ENCODE results near the gene SPOCD1.
A peak's percentile ranks its signal among the peaks of the same experiment; 100 is the strongest.

The SPOCD1 gene

DNA sequence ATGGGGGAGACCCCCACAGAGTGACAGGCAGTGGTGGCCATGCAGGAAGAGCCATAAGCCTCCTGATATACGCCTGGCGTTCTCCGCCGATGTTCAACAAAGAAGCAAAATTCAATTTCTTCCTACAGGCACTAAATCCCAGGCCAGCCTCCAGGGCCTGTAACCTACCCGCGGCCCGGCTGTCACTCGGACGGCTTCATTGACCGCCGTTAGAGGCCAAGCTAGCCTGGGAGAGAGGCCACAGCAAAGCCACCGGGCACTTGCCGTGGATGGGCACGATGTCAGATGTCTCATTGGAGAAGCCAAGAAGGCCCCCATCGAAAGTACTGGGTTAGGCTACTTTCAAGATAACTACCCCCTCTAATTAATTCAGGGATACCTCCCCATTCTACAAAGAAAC, 61.4 kb downstream of the SPOCD1 start:
- DNase-seq: no peak

GRCh38 chr1:31753707-31754349, 62.0 kb downstream of the SPOCD1 start:
- no peak for DNase-seq

DNA sequence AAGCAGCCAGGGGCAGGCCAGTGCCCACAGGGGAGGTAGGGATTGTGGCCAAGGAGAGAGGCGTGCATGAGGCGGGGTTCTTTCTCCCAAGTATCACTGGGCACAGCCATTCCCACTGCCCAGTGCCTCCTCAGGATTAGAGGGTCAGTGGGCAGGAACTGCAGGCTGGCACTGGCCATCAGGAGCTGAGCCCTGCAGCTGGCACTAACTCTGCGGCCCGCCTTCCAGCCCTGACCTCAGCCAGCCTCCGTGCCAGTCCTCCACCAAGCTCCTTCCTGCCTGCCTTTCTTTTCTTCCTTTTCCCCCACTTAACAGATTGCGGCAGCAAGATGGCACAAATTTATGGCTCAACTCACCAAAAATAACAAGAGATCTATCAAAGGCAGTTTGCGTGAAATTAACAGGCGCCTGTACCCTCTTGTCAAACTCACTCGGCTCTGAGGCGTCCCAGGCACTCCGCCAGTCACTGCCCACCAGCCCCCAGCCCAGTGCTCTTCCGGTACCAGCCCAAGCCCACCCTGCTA, 62.8 kb downstream of the SPOCD1 start:
- no peak for DNase-seq

- no peak for DNase-seq
These were observed 63.6 kb downstream of the SPOCD1 start for GRCh38 chr1:31752258-31752657.

GRCh38 chr1:31751822-31752241, 64.0 kb downstream of the SPOCD1 start:
- DNase-seq: no peak

GRCh38 chr1:31750858-31751510, 64.8 kb downstream of the SPOCD1 start:
- DNase-seq: no peak

DNA sequence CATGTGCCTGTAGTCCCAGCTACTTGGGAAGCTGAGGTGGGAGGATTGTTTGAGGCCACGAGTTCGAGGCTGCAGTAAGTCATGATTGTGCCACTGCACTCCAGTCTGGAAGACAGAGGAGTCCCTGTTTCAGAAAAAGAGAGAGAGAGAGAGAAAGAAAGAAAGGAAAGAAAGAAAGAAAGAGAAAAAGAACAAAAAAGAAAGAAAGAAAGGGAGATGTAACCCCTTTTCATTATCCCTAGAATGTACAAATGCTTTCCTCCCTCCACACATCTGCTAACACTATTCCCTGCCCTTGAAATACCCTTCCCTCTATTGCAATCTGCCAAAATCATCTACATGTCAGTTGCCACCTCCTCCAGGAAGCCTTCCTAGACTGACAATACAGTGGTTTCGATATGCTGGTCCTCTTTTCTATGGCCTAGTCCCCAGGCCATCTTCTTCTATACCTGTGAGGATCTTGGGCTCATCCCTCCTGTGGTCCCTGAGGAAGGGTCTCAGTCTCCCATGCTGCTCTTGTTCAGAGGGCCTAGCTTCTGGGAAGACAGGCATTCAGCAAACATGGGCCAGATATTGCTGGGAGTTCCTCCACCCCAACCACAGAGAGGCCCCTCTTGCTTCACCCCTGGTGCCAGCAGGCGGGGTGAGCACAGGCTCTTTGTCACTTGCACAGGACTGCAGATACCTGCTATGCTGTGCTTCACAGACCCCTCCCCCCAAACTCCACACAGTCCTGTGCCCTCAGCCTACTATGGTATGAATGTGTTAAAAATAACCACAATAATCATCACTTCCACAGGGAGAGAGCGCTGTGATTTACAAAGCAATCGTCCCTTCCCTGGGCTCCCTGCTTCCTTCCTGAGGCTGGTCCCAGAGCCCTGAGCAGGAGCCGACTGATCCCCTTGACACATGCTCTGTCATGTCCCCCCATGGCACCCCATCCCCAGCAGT, 65.8 kb downstream of the SPOCD1 start:
- DNase-seq: no peak

DNA sequence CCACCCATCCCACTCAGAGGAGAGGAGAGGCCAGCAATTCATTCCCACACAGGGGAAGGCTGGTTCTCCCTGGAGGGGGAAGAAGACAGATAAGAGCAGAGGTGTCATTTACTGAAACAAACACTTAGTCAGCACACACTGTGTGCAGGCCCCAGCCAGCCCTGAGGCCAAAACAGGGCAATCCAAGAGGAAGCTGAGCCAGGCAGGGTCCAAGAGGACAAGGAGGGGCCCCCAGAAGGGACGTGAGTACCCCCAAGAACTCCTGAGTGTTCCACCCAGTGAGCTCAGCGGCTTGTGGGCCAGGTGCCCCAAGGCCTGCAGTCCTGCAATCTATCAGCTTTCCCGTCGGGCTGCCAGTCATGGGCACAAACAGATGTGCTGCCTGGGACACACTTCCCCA, 67.5 kb downstream of the SPOCD1 start:
- DNase-seq: no peak

DNA sequence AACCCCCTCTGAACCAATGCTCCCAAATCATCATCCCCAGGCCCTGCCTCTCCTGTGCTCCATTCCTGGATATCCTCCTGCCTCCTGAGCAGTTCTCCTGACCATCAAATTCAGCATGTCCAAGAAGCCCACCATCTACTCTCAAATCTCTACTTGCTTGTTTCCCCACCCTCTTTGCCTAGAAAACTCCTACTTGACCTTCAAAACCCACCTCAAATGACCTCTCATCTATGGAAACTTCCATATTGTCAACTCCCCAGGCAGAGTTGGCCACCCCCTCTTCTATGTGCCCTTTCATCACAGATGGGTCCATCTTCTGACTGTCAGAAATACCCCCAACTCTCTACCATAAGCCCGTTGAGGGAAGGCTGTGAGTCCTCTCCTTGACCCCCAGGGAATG, 68.5 kb downstream of the SPOCD1 start:
- no peak for DNase-seq

GRCh38 chr1:31746687-31747086, 69.1 kb downstream of the SPOCD1 start:
- DNase-seq: no peak

- DNase-seq: no peak
These were observed 69.7 kb downstream of the SPOCD1 start for GRCh38 chr1:31745946-31746670.

- DNase-seq: peak; percentile 57
These were observed 70.5 kb downstream of the SPOCD1 start for GRCh38 chr1:31745096-31745945.

DNA sequence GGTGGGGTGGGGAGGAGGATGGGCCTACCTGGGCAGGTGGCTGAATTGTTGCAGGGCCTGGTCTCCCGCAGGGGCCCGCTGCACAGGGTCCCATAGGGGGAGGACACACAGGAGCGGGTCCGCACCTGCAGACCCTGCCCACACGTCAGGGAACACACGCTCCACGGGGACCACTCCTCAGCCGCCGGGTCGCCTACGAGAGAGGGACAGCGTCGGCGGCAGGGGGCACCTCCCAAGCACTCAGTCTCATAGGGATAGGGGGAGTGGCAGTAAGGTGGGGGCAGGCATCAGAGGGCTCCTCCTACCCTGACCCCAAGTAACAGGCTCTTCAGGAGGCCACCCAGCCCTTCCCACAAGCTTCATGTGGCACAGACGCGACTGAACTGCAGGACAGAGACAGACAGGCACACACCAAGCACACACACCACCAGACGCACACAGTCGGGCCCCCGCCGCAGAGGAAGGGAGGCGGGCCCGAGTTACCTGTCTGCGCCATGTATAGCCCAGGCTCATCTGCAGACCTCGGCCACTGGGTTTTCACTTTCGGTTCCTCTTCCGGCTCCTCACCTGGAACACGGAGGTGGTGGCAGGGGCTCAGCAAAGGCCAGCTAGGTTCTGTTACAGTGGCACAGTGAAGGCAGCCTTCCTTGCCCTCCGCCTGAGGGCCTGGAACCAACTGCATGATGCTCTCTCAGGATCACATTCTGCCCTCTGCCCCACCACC, 71.5 kb downstream of the SPOCD1 start:
- no peak for DNase-seq

DNA sequence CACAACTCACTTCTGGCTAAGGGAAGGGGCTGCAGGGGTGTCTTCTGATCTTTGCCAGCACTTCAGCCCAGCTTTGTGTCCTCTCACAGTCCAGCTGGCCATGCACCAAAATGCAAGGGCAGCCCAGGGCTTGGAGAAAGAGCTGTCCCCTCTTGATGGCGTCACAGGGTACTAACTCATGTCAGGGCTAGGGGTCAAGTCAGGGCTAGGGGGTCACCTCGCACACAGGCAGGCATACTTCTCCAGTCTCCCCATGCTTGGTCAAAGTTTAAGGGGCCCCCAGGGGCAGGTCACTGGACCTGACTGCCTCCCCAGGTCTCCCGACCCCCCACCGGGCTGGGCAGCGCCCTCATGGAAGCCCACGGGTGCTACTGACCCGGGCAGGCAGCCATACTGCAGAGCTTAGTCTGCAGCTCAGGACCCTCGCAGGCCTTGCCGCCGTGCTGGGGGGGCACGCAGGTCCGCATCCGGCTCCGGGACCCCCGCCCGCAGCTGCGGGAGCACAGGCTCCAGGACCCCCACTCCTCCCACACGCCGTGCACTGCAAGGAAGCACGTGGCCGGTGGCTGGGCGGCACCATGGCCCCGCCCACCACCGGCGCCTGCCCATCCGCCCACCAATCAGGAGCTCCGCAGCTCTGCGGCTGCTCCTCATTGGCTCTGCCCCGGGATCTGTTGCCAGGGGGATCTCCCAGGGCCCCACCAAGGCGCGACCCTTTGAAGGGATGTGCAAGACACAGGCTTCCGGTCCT, 73.2 kb downstream of the SPOCD1 start:
- DNase-seq: no peak

Measured in stimulated activated CD4-positive, alpha-beta T cell treated with anti-CD3 and anti-CD28 coated beads, Interleukin-1b, Interleukin-23, amount 100 ng/mL, for 48 hours (primary cell).